A673 (cell line): ENCODE results near the gene NUCB1. TPM values are rescaled to one million over a fixed set of nuclear protein-coding genes. Genes with fewer than 3 reads are reported as not detected.

ENCODE experiments used
- BruUV-seq: library from RNA; stranded (reverse); fragments of 400-500 nt; replicated peaks from 2 replicates; lab custom pipeline; 2021; lab: Mats Ljungman, UMichigan
- CTCF ChIA-PET: fragments of 300-600 bp; sonication (Branson Sonifier 250); formaldehyde crosslinking; loops from one replicate; lab custom pipeline; 2022; ENCODE audit warnings: antibody characterized with exemption; lab: Charles Lee
- POLR2A ChIA-PET: fragments of 300-600 bp; sonication (Branson Sonifier 250); formaldehyde crosslinking; loops from one replicate; lab custom pipeline; 2022; ENCODE audit warnings: antibody characterized with exemption; ENCODE audit not compliant: low non-redundant PET; lab: Charles Lee
- DNase-seq: peaks from one replicate; pipeline ENCODE4 v3.0.0-alpha.2; 2015; ENCODE audit warnings: low spot score
- H3K27ac ChIP-seq: fragments of 200-600 bp; sonication (generic); 2 replicates; pipeline ENCODE4 v1.5.1; 2016; ENCODE audit warnings: mixed run types, low read depth, mild to moderate bottlenecking, mixed read lengths, antibody characterized with exemption, low read length; ENCODE audit not compliant: poor library complexity, severe bottlenecking
- H3K27me3 ChIP-seq: fragments of 200-600 bp; sonication (generic); replicated peaks from 2 replicates; pipeline ENCODE4 v1.6.1; 2017; ENCODE audit warnings: mixed run types, low read depth, mild to moderate bottlenecking, mixed read lengths, antibody characterized with exemption, low read length; ENCODE audit not compliant: insufficient read depth, poor library complexity
- H3K36me3 ChIP-seq: fragments of 200-600 bp; sonication (generic); 2 replicates; pipeline ENCODE4 v1.6.1; 2016; ENCODE audit warnings: mixed run types, mild to moderate bottlenecking, mixed read lengths, antibody characterized with exemption, low read length; ENCODE audit not compliant: insufficient read depth, poor library complexity, severe bottlenecking
- H3K4me1 ChIP-seq: fragments of 200-600 bp; sonication (generic); 2 replicates; pipeline ENCODE4 v1.6.1; 2017; ENCODE audit warnings: mixed run types, mild to moderate bottlenecking, mixed read lengths, antibody characterized with exemption, low read length; ENCODE audit not compliant: insufficient read depth, poor library complexity, severe bottlenecking
- H3K4me3 ChIP-seq: fragments of 200-600 bp; sonication (generic); 2 replicates; pipeline ENCODE4 v1.5.1; 2016; ENCODE audit warnings: low read depth, mixed run types, mild to moderate bottlenecking, mixed read lengths, low read length; ENCODE audit not compliant: poor library complexity, severe bottlenecking
- H3K9me3 ChIP-seq: fragments of 200-600 bp; sonication (generic); 2 replicates; pipeline ENCODE4 v1.6.1; 2016; ENCODE audit warnings: mixed run types, low read depth, mild to moderate bottlenecking, mixed read lengths, antibody characterized with exemption, low read length; ENCODE audit not compliant: poor library complexity, severe bottlenecking
- CTCF ChIP-seq: fragments of 300-800, 200-600 bp; sonication (generic); conservative IDR thresholded peaks from 2 replicates; pipeline ENCODE4 v1.5.1; 2017; ENCODE audit warnings: low read depth, mild to moderate bottlenecking, antibody characterized with exemption, low read length, moderate library complexity, mixed read lengths
- EZH2 ChIP-seq: fragments of 200-600 bp; sonication (generic); IDR thresholded peaks from 2 replicates; pipeline ENCODE4 v1.6.1; 2017; ENCODE audit warnings: borderline replicate concordance, low read depth, mild to moderate bottlenecking, mixed read lengths, antibody characterized with exemption, low read length; ENCODE audit not compliant: poor library complexity, severe bottlenecking
- intact Hi-C: fragments of 100-400 bp; cut with micrococcal nuclease; formaldehyde crosslinking; loops from one replicate; pipeline ENCODE4 v1.10.0; 2022; ENCODE audit not compliant: unreplicated experiment
- total RNA-seq: library from RNA; stranded (reverse); gene quantifications from 2 replicates; pipeline ENCODE4 v1.2.3, GENCODE V29; 2021

Gene NUCB1
- total RNA-seq, 1 experiment from 2014 or later: 86.7 TPM

- H3K36me3 ChIP-seq: no peaks in the 10 kb centered on the region
- no peak overlapping the region for H3K27ac ChIP-seq
- no peaks in the 10 kb centered on the region for H3K4me1 ChIP-seq
- CTCF ChIA-PET: interaction anchor here (0.7 kb wide), 1 partner anchor 117 kb away, joined by 3 read pairs; no protein-coding TSS in a partner anchor
- H3K4me3 ChIP-seq: no peak overlapping the region
- BruUV-seq: no TSS peak
- intact Hi-C loops: no loop called here
- no peak for DNase-seq
- TF ChIP-seq CTCF (no peak), EZH2 (no peak)
- no peaks in the 10 kb centered on the region for H3K9me3 ChIP-seq
- POLR2A ChIA-PET: no interaction called here
- no peaks in the 10 kb centered on the region for H3K27me3 ChIP-seq
Measured at GRCh38 chr19:48854103-48854502, 46.0 kb upstream of the NUCB1 start.

- intact Hi-C loops: no loop called here
- ChIA-PET CTCF (interaction anchor here (0.6 kb wide), 1 partner anchor 910 kb away, joined by 4 read pairs; the partner anchor contains the start of gene AP2A1), POLR2A (no interaction called here)
- H3K36me3 ChIP-seq: no peaks in the 10 kb centered on the region
- no peaks in the 10 kb centered on the region for H3K27me3 ChIP-seq
- no peak overlapping the region for H3K4me3 ChIP-seq
- BruUV-seq: no TSS peak
- H3K27ac ChIP-seq: no peak overlapping the region
- no peak for TF ChIP-seq EZH2
- H3K9me3 ChIP-seq: no peaks in the 10 kb centered on the region
- no peaks in the 10 kb centered on the region for H3K4me1 ChIP-seq
- no peak for DNase-seq
Measured at GRCh38 chr19:48856921-48857320, 43.2 kb upstream of the NUCB1 start.

GRCh38 chr19:48858984-48859710, 41.0 kb upstream of the NUCB1 start:
- no peaks in the 10 kb centered on the region for H3K27me3 ChIP-seq
- intact Hi-C loops: no loop called here
- POLR2A ChIA-PET: no interaction called here
- no peak for DNase-seq
- no peaks in the 10 kb centered on the region for H3K36me3 ChIP-seq
- no peak overlapping the region for H3K27ac ChIP-seq
- CTCF ChIA-PET: no interaction called here
- H3K9me3 ChIP-seq: no peaks in the 10 kb centered on the region
- no peaks in the 10 kb centered on the region for H3K4me1 ChIP-seq
- TF ChIP-seq EZH2 (no peak), CTCF (no peak)
- no TSS peak for BruUV-seq
- no peak overlapping the region for H3K4me3 ChIP-seq
